ENCODE measurements around the gene ACAD10. TPM values are rescaled to one million over a fixed set of nuclear protein-coding genes. Genes with fewer than 3 reads are reported as not detected.
A peak's percentile ranks its signal among the peaks of the same experiment; 100 is the strongest.

ACAD10 gene
- total and polyA plus RNA-seq, 4 donors, result 10.7 to 34.8 (median 21.2) TPM

DNA sequence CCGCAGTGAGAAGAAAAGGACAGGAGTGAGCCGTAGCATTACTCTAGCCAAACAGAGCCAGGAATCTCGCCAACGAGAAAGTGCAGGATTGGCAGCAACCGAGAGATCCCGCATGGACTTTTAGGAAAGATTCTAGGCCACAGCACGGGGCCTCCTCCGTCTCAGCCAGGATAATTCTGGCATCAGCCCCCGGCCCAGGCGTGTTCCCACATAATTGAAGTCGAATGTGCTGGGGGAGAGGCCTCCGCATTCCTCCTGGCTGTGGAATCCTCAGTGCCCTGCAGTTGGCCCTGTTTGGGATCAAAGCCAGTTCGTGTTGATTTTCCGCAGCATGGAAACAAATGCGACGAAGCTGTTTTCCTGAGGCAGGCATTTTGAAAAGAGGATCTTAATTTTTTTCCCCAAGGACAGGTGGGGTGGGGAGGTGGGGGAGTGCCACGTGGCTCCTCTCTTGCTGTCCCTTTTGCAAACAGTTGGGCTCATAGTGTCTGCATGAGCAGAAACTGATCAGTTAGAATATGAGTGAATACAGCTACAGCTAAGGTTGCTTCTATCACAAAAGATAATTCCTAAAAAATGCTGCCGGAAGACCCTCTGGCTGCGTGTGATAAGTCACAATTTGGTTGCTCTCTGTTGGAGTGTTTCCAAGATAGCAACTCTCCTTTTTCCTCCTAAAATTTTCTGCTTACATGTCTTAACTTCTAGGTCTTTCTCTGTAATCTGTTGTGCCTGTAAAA lies 49.5 kb upstream of the ACAD10 start:
- Histone ChIP-seq H3K9me3 (ENCODE audit: control insufficient read depth in 4 of 4, low read length in 3 of 4) (no peaks in the 10 kb centered on the region), H3K9ac (ENCODE audit: low read depth in 1 of 2, low read length in 2 of 2) (peak overlapping the region in 1 of 2 donors; percentile 3), H3K4me1 (ENCODE audit: control insufficient read depth in 4 of 4, insufficient read depth in 4 of 4, low read length in 3 of 4) (peaks cover 0 to 13% (median 9%) of the 10 kb centered on the region in 4 donors), H3K4me3 (ENCODE audit: low read depth in 1 of 3, low read length in 3 of 3) (no peak overlapping the region), H3K27me3 (ENCODE audit: control insufficient read depth in 4 of 4, insufficient read depth in 4 of 4, low read length in 3 of 4) (no peaks in the 10 kb centered on the region), H3K36me3 (ENCODE audit: control insufficient read depth in 4 of 4, insufficient read depth in 3 of 4, low read depth in 1 of 4, low read length in 3 of 4) (no peaks in the 10 kb centered on the region), H3K27ac (ENCODE audit: low read depth in 1 of 2, low read length in 2 of 2) (peak overlapping the region; percentile 2 to 27)
- TF ChIP-seq HNF4G (IDR thresholded peaks at IDR 0.05) (no peak), RXRA (IDR thresholded peaks at IDR 0.05) (peak; percentile 38 to 40), RAD21 (IDR thresholded peaks at IDR 0.05) (peak in 1 of 2 donors; percentile 46), FOXA1 (IDR thresholded peaks at IDR 0.05) (peak; percentile 5), YY1 (IDR thresholded peaks at IDR 0.05) (peak; percentile 72)
- TF ChIP-seq, protein P1, sequence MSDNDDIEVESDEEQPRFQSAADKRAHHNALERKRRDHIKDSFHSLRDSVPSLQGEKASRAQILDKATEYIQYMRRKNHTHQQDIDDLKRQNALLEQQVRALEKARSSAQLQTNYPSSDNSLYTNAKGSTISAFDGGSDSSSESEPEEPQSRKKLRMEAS (IDR thresholded peaks at IDR 0.05), result peak; percentile 52
- peak; percentile 34 for DNase-seq (ENCODE audit: low spot score)
- 20% methylated on average over 19 of the region's 19 CpGs for WGBS

DNA sequence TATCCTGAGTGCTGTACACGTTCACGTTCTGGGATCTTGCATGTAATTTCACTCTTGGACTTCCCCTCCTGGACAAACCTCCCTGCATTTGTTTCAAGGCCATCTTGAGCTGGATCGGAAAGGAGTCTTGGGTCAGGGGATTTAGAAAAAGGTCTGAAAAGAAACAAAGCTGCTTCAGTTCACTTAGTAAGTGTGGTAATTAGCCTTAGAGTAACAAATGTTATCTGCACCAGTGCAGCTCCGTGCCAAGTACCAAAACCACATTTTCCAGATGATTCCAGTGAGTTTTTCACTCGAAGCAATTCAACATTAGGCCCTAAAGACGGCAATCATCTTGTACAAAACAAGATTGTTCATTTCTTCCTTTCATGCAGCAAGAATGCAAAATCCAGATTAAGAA lies 47.3 kb upstream of the ACAD10 start:
- Histone ChIP-seq H3K9ac (ENCODE audit: low read depth in 1 of 2, low read length in 2 of 2) (no peak overlapping the region), H3K4me3 (ENCODE audit: low read depth in 1 of 3, low read length in 3 of 3) (no peak overlapping the region), H3K36me3 (ENCODE audit: control insufficient read depth in 4 of 4, insufficient read depth in 3 of 4, low read depth in 1 of 4, low read length in 3 of 4) (peaks cover 0 to 3% (median 0%) of the 10 kb centered on the region in 4 donors)

More for the DNA sequence above, 47.3 kb upstream of the ACAD10 start:
- no peaks in the 10 kb centered on the region for H3K27me3 ChIP-seq (ENCODE audit: control insufficient read depth in 4 of 4, insufficient read depth in 4 of 4, low read length in 3 of 4)
- WGBS, result 94% methylated on average over 6 of the region's 6 CpGs
- TF ChIP-seq SP1 (IDR thresholded peaks at IDR 0.05) (no peak), YY1 (IDR thresholded peaks at IDR 0.05) (no peak), GABPA (IDR thresholded peaks at IDR 0.05 in 1 of 2, conservative IDR thresholded peaks at IDR 0.05 in 1 of 2) (no peak), FOXA1 (IDR thresholded peaks at IDR 0.05) (no peak), EGR1 (IDR thresholded peaks at IDR 0.05; ENCODE audit: low read depth in 2 of 2) (no peak), HNF4A (conservative IDR thresholded peaks at IDR 0.05) (no peak), RXRA (IDR thresholded peaks at IDR 0.05) (no peak), HNF4G (IDR thresholded peaks at IDR 0.05) (no peak), RAD21 (IDR thresholded peaks at IDR 0.05) (no peak), FOXA2 (IDR thresholded peaks at IDR 0.05) (no peak), NR2F2 (IDR thresholded peaks at IDR 0.05) (no peak), TAF1 (conservative IDR thresholded peaks at IDR 0.05) (no peak), JUND (IDR thresholded peaks at IDR 0.05) (no peak)
- TF ChIP-seq, protein P2, sequence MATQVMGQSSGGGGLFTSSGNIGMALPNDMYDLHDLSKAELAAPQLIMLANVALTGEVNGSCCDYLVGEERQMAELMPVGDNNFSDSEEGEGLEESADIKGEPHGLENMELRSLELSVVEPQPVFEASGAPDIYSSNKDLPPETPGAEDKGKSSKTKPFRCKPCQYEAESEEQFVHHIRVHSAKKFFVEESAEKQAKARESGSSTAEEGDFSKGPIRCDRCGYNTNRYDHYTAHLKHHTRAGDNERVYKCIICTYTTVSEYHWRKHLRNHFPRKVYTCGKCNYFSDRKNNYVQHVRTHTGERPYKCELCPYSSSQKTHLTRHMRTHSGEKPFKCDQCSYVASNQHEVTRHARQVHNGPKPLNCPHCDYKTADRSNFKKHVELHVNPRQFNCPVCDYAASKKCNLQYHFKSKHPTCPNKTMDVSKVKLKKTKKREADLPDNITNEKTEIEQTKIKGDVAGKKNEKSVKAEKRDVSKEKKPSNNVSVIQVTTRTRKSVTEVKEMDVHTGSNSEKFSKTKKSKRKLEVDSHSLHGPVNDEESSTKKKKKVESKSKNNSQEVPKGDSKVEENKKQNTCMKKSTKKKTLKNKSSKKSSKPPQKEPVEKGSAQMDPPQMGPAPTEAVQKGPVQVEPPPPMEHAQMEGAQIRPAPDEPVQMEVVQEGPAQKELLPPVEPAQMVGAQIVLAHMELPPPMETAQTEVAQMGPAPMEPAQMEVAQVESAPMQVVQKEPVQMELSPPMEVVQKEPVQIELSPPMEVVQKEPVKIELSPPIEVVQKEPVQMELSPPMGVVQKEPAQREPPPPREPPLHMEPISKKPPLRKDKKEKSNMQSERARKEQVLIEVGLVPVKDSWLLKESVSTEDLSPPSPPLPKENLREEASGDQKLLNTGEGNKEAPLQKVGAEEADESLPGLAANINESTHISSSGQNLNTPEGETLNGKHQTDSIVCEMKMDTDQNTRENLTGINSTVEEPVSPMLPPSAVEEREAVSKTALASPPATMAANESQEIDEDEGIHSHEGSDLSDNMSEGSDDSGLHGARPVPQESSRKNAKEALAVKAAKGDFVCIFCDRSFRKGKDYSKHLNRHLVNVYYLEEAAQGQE (IDR thresholded peaks at IDR 0.05), result no peak
- TF ChIP-seq, protein P3, sequence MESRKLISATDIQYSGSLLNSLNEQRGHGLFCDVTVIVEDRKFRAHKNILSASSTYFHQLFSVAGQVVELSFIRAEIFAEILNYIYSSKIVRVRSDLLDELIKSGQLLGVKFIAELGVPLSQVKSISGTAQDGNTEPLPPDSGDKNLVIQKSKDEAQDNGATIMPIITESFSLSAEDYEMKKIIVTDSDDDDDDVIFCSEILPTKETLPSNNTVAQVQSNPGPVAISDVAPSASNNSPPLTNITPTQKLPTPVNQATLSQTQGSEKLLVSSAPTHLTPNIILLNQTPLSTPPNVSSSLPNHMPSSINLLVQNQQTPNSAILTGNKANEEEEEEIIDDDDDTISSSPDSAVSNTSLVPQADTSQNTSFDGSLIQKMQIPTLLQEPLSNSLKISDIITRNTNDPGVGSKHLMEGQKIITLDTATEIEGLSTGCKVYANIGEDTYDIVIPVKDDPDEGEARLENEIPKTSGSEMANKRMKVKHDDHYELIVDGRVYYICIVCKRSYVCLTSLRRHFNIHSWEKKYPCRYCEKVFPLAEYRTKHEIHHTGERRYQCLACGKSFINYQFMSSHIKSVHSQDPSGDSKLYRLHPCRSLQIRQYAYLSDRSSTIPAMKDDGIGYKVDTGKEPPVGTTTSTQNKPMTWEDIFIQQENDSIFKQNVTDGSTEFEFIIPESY (IDR thresholded peaks at IDR 0.05), result no peak
- TF ChIP-seq, protein P1 (IDR thresholded peaks at IDR 0.05), result no peak
- TF ChIP-seq, protein P4, sequence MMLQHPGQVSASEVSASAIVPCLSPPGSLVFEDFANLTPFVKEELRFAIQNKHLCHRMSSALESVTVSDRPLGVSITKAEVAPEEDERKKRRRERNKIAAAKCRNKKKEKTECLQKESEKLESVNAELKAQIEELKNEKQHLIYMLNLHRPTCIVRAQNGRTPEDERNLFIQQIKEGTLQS (IDR thresholded peaks at IDR 0.05), result no peak
- TF ChIP-seq, protein P5, sequence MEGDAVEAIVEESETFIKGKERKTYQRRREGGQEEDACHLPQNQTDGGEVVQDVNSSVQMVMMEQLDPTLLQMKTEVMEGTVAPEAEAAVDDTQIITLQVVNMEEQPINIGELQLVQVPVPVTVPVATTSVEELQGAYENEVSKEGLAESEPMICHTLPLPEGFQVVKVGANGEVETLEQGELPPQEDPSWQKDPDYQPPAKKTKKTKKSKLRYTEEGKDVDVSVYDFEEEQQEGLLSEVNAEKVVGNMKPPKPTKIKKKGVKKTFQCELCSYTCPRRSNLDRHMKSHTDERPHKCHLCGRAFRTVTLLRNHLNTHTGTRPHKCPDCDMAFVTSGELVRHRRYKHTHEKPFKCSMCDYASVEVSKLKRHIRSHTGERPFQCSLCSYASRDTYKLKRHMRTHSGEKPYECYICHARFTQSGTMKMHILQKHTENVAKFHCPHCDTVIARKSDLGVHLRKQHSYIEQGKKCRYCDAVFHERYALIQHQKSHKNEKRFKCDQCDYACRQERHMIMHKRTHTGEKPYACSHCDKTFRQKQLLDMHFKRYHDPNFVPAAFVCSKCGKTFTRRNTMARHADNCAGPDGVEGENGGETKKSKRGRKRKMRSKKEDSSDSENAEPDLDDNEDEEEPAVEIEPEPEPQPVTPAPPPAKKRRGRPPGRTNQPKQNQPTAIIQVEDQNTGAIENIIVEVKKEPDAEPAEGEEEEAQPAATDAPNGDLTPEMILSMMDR (IDR thresholded peaks at IDR 0.05; ENCODE audit: low read depth, low read length, missing input control), result no peak
- H3K9me3 ChIP-seq (ENCODE audit: control insufficient read depth in 4 of 4, low read length in 3 of 4), result no peaks in the 10 kb centered on the region
- DNase-seq (ENCODE audit: low spot score), result no peak
- no peak overlapping the region for H3K27ac ChIP-seq (ENCODE audit: low read depth in 1 of 2, low read length in 2 of 2)
- peaks cover 0 to 18% (median 12%) of the 10 kb centered on the region in 4 donors for H3K4me1 ChIP-seq (ENCODE audit: control insufficient read depth in 4 of 4, insufficient read depth in 4 of 4, low read length in 3 of 4)

All from liver (tissue), 9 donors.